ENCODE results near the gene CLCN5. TPM values are rescaled to one million over a fixed set of nuclear protein-coding genes. Genes with fewer than 3 reads are reported as not detected.

CLCN5 gene
- total RNA-seq, 1 donor from 2014 or later = 3.6 TPM

DNA sequence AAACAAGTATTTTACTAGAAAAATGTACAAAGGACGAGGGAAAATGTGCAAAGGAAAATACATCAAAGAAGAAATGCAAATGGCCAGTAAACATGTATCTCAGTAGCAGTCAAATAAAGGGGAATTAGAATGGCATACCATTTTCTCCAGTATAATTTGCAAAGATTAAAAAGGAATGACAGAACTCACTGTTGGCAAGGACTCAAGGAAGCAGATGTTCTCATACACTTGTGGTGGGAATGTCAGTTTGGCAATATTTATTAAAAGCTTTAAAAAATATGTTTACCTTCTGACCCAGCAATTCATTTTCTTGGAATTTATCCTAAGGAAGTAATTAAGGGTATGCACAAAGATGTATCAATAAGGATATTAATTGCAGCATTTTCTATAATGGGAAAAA is 7.6 kb downstream of the CLCN5 start:
- intact Hi-C loops (cut with micrococcal nuclease) = no loop called here

- intact Hi-C loops (cut with micrococcal nuclease) = no loop called here
Observed at GRCh38 chrX:49932791-49933190, 10.4 kb downstream of the CLCN5 start.

GRCh38 chrX:49934148-49934547 is 11.8 kb downstream of the CLCN5 start:
- intact Hi-C loops (cut with micrococcal nuclease) = no loop called here

GRCh38 chrX:49934729-49935128 is 12.3 kb downstream of the CLCN5 start:
- intact Hi-C loops (cut with micrococcal nuclease) = no loop called here

DNA sequence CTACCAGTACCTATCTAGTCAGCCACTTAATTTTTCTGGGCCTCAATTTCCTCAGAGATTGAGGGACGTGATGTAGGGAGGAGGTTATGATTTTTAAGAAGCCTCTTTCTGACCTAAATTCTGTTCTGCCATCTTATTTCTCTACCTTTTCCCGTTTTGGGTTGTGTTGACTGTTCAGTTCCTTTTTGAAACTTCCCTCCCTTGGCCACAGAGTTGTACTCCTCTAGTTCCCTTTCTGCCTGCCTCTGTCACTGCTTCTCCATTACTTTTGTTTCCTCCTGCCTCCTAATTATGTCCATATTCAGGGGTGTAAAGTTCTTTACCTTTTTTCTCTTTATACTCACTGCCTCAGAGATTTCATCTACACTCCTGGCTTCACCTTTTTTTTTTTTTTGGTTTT is 25.4 kb downstream of the CLCN5 start:
- intact Hi-C loops (cut with micrococcal nuclease) = no loop called here

- intact Hi-C loops (cut with micrococcal nuclease) = no loop called here
Observed at GRCh38 chrX:49949961-49950360, 27.6 kb downstream of the CLCN5 start.

DNA sequence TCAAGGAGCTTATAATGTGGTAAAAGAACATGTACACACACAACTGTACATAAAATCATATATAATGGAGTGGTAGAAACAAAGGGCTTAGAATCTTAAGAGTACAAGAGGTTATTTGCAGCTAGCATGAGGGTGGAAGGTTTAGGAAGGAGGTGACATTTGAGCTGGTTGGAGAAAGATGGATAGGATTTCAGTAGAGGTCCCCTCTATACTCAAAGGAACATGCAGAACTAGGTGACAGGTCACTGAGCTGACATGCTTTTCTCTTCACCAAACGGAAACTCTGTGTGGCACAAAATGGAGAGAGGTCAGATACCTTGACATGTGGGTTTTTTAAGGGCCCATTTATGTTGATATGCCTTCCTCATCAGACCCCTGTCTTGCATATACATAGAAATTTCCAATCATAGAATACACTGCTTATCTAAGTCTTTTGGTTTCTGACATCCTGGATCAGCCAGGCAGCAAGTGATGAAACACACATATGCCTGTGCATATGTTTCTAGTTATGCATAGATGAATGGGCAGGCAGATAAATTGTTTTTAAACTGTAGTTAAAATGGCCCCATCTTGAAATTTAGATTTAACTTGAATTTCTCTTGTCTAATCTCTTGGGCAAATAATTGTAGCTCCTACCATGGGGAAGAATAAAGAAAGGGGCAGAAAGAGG is 29.3 kb downstream of the CLCN5 start:
- intact Hi-C loops (cut with micrococcal nuclease) = no loop called here

DNA sequence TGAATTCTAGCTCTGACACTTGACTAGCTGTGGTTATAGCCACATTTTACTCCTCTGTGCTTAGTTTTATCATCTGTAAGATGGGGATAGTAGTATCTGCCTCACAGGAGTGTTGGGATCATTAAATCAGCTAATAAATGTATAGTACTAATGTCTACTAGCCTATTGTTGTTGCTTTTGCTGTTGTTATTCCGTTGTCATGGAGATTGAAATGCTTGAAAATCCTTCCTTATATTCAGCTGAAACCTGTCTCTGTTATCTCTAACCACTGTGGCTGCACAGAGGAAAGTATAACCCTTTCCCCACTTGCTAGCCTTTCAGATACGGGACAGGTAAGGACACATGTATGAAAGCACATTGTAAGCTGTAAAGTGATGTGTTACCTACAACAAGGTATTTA is 33.9 kb downstream of the CLCN5 start:
- intact Hi-C loops (cut with micrococcal nuclease) = no loop called here

DNA sequence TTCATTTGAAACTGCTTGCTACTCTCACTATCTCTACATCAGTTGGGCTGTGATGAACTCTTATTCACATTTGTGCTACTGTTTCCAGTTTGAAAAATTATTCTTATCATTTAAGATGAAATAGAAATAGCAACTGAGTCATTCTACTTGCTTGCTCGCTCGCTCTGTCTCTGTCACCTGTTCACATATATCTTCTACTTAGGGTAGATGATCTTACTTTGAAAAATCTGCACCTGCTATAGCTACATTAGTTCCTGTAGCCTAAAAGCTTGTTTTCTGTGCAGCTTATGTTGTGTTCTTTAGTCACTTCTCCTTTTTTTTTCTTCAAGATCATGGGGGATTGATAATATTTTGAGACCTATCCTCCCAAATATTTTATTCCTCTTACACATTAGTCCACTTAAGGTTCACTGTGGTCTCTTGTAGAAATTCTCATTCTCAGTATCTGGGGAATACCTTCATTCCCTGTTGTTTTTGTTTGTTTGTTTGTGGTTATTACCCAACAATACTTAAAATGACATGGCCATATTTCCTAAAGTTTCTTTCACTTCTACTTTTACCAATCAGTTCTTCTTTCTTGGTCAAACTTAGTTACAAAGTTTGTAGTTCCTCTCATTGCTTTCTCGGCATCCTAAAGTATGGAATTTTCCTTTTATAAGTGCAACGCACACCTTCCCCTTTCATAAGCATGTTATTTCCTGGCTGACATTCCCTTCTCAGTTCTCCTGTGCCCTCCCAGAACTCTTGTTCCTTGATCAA is 36.5 kb downstream of the CLCN5 start:
- intact Hi-C loops (cut with micrococcal nuclease) = no loop called here

DNA sequence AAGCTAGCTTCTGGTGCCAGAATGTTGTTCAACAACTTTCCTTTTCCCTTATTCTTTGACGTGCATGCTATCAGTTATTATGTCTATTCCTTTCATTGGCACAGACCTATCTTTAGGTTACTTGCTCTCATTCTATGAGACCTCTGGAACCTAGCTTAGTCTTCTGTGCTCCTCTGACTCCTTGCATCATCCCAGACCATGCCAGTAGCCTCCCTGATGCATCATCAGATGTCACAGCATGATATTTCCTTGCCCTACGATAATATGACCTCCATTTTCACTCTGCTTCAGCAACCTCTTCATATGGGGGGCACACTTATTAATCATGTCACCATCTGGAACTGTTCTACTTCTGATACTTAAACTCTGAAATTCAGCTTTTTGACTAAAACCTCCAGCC is 37.2 kb downstream of the CLCN5 start:
- intact Hi-C loops (cut with micrococcal nuclease) = no loop called here

GRCh38 chrX:49960061-49960460 is 37.7 kb downstream of the CLCN5 start:
- intact Hi-C loops (cut with micrococcal nuclease) = no loop called here

DNA sequence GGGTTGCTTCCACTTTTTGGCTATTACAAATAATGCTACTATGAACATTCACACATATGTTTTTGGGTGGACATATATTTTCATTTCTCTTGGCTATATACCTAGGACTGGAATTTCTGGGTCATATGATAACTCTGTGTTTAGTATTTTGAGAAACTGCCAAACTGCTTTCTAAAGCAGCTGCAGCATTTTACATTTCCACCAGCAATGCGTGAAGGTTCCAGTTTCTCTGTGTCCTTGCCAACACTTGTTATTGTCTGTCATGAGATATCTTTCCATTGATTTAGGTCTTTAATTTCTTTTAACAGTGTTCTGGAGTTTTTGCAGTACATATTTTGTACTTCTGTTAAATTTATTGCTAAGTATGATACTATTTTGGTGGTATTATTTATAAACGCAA is 48.3 kb downstream of the CLCN5 start:
- intact Hi-C loops (cut with micrococcal nuclease) = no loop called here

- intact Hi-C loops (cut with micrococcal nuclease) = no loop called here
Observed at GRCh38 chrX:49972328-49972860, 50.0 kb downstream of the CLCN5 start.

- intact Hi-C loops (cut with micrococcal nuclease) = no loop called here
Observed at GRCh38 chrX:49976682-49977197, 54.3 kb downstream of the CLCN5 start.

GRCh38 chrX:49977319-49978090 is 55.1 kb downstream of the CLCN5 start:
- intact Hi-C loops (cut with micrococcal nuclease) = no loop called here

- intact Hi-C loops (cut with micrococcal nuclease) = no loop called here
Observed at GRCh38 chrX:49978176-49978575, 55.8 kb downstream of the CLCN5 start.

GRCh38 chrX:49986058-49986457 is 63.7 kb downstream of the CLCN5 start:
- intact Hi-C loops (cut with micrococcal nuclease) = no loop called here

DNA sequence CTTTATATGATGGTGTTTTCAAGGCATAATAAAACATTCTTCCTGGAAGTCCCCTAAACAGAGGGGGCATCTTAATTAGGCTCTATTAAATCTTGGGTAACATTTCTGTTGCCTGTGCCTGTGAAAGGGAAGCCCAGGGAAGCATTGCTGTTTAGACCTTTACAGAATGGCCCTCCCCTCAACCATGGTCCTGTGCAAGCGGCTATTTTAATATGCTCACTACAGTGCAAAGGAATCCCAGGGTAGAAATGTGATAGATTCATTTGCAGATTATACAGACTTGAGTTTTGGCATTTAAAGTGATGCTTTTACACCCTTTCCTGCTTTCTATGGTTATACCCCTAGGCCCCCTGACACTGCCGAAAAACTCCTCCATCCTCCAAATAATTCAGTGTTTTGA is 65.3 kb downstream of the CLCN5 start:
- intact Hi-C loops (cut with micrococcal nuclease) = no loop called here

- intact Hi-C loops (cut with micrococcal nuclease) = no loop called here
Observed at GRCh38 chrX:49988143-49988542, 65.7 kb downstream of the CLCN5 start.

GRCh38 chrX:49991758-49992157 is 69.4 kb downstream of the CLCN5 start:
- intact Hi-C loops (cut with micrococcal nuclease) = no loop called here

- intact Hi-C loops (cut with micrococcal nuclease) = no loop called here
Observed at GRCh38 chrX:49992853-49993252, 70.5 kb downstream of the CLCN5 start.

GRCh38 chrX:49993661-49994060 is 71.3 kb downstream of the CLCN5 start:
- intact Hi-C loops (cut with micrococcal nuclease) = no loop called here

Measured in T-helper 2 cell treated with Interferon-gamma antibody and Interleukin-4, amounts not matched to agents 100 ng/mL and 5 ng/mL, for 36 hours (primary cell).